Raji (cell line): ENCODE data around the gene GPR143.

Experiments
- POLR2A ChIP-seq: IDR thresholded peaks from 2 replicates; pipeline ENCODE4 v1.6.1; 2011; ENCODE audit warnings: low read depth, low read length, control low read depth; ENCODE audit not compliant: insufficient read depth

GPR143 gene

DNA sequence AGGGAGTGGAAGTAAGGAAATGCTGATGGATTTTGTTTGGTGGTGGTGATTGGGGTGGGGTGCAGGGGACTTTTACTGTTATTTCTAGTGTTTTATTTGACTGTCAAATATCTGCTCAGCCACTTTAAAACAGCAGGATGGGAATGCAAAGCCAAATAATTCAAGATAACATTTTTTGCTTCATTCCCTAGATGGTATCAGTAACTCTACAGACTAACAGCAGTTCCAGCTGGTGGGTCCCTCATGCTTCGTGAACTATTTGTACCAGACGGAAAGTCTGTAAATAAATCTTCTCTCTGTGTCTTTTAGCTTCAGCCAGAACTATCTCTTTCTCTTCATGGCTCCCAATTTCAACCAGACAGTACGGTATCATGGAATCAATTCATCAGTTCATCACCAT, 27.5 kb downstream of the GPR143 start:
- no peak for TF ChIP-seq POLR2A

DNA sequence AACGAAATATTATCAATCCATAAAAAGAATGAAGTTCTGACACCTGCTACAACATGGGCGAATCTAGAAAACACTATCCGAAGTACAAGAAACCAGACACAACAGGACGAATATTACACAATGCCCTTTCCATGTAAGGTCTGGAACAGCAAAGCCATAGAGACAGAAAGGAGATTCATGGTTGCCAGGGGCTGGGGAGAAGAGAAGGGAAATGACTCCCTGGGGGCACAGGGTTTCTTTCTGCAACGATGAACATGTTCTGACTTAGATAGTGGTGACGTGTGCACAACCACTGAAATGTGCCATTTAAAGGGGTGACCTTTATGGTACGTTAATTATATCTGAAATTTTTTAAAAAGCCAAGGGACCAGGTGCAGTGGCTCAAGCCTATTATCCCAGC, 28.3 kb downstream of the GPR143 start:
- no peak for TF ChIP-seq POLR2A

DNA sequence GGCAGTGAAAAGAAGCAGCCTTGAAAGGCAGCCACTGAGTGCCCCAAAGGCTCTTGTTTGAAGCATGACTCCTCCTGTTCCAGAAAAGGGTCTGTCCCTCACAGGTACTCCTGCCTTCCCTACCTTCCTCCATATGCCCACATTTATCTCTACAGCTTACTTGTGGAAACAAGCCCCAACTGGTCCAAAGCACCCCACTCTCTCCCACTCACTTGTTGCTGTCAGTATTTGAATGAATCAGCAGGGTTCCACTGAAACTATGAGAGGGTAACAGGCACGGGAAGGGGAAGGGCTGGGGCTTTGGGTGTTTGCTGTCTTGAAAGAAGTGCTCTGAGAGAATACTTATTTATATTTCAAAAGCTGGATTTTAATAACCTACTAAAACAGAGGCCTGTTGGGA, 34.9 kb downstream of the GPR143 start:
- TF ChIP-seq POLR2A, result no peak

DNA sequence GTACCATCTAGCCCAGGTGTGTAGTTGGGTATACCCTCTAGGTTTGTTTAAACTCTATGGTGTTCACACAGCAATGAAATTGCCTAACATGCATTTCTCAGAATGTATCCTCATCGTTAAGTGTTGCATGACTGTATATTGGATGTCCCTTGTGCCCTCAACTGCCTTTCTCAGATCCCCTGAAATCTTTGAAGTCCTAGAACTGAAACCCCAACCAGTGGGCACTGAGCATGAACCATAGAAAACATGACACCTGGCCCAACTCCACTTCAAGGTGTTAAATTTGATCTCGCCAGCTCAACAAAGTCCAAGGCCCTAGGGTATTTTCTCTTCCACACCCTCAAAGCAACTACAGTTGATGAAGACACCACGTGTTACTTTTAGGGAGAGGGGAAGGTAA, 35.6 kb downstream of the GPR143 start:
- TF ChIP-seq POLR2A, result no peak

DNA sequence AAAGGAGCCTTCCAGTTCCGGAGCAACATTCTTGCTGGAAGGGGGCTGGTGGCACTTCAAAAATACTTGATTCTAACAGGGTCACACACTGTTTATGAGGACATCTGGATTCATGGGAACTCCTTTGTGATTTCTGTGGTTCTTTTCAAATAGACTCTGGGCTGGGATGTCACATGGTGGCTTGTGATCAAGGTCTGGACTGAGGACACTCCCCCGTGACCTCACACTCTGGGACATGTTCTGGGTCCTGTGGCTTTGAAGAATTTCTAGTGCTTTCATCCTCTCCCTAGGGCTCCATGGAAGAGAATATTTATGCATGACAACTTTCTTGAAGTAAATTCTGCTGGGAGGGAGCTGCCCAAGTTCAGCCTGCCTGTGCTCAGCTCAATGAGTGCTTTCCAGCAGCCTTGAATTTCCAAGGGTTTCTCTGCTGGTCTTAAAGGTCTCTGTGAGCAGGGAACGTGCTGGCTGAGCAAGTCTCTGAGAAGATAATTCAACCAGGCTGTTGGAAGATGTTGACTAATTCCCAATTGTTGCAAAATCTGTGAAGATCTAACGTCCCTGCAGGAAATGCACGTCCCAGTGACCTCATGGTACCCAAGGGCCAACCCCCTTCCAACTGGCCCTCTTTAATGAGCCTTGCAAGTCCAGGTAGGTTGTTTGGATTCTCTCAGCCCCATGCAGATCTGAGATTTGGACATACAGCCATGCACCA, 36.3 kb downstream of the GPR143 start:
- TF ChIP-seq POLR2A, result no peak

DNA sequence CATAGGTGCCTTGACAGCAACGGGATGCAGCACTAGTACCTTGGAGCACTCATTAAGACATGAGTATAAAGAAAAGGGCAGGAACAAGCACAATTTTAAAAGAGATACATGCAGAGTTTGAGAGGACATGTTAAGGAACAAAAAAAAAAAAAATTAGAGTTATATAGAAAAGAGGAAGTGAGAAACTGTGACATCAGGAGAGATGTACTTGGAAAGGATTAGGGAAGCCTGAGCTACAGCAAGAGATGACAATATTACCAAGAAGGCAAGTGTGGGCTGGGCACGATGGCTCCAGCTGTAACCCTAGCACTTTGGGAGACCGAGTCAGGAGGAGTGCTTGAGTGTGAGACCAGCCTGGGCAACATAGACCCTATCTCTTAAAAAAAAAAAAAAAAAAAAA, 37.4 kb downstream of the GPR143 start:
- no peak for TF ChIP-seq POLR2A

DNA sequence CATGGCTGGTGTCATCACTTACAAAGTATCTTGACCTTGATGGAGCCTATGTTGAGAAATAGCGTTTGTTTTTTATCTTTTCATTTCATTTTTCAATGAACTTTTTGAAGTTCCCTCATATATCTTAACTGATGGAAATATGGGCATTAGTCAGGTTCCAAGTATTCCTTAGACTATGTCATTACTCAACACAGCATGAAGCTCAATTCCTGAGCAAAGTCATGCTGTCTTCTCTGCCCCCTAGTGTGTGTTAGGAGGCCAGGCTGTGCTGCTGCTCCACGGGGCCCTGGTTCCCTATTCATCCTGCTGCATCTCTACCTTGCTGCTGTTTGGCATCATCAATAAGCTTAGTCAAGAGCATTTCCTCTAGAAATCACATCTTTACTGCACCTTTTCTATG, 40.9 kb downstream of the GPR143 start:
- no peak for TF ChIP-seq POLR2A

DNA sequence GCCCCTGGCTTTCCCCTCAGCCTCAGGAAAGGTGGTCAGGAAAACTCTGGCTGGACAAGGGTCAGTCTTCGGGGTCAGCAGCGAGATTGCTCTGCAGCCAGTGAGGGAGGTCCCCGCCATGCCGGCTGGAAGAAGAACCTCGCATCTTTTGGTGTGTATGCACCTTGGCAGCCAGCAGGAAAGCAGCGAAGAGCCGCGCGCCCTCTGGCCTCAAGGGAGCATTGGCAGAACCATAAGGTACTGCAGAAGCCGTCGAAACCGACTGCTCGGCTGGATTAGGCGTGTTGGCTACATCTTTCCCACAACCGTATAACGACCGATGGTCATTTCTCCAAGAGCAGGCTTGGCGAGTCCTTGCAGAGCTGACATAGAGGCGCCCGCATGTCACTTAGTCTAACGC, 48.3 kb downstream of the GPR143 start:
- TF ChIP-seq POLR2A, result no peak

DNA sequence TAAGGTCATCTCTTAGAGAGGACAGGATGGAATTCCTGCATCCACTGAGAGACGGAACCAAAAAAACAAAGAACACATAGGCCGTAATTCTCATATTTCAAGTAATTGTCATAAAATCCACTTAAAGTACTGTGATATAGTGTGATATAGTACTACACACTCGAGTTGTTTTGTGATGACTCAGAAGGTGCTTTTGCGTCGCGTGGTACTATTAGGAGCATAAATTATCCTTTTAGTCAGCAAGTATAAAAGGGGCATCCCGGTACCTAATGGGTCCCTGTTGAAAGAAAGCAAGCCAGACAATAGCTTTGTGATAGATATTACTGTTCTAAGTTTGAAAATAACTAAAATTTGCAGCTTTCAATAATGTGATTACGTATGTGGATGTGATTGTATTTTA, 55.3 kb downstream of the GPR143 start:
- TF ChIP-seq POLR2A, result no peak

DNA sequence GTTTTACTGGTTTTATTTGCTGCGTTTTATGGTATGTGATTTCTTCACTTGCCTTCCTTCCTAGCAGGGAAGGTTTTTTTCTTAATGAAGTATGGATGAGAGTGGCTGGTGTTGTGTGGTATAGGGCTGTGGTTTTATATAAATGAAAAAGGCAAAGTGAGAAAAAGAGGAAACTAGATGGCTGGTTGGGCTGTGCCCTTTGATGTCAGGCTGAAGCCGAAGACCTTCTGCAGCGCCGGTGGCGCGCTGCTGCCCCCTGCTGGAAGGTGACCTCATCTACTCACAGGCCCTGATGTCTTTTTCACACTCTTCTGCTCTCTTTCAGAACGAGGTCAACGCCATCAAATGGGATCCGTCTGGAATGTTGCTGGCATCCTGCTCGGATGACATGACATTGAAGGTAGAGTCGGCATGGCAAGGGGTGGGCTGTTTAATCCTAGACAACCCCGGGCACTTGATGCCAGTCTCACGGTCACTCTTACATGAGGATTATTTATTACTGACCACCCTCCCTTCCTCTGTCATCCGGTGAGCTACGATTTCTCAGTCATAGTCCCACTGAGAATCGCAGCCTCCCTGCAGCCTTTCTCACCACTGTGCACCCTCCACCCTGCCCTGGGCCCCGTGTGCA, 56.6 kb downstream of the GPR143 start:
- TF ChIP-seq POLR2A, result no peak

DNA sequence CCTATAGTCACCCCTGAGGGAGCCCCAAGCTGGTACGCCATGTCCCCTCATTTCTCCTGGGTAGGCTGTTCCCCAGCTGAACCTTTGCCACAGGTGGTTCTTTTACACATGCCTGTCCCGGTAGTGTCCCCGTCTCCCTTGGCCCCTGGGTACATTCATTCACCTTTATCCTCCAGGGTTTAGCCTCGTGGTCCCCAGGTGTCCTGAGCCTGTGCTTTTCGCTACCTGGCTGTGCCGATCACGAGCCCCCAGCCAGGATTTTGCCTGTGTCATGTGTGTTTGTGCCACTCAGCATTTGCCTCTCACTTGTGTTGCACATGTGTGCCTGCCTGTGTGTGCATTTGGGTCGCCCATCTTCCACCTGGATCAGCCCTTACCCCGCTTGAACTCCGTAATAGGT, 57.6 kb downstream of the GPR143 start:
- no peak for TF ChIP-seq POLR2A

DNA sequence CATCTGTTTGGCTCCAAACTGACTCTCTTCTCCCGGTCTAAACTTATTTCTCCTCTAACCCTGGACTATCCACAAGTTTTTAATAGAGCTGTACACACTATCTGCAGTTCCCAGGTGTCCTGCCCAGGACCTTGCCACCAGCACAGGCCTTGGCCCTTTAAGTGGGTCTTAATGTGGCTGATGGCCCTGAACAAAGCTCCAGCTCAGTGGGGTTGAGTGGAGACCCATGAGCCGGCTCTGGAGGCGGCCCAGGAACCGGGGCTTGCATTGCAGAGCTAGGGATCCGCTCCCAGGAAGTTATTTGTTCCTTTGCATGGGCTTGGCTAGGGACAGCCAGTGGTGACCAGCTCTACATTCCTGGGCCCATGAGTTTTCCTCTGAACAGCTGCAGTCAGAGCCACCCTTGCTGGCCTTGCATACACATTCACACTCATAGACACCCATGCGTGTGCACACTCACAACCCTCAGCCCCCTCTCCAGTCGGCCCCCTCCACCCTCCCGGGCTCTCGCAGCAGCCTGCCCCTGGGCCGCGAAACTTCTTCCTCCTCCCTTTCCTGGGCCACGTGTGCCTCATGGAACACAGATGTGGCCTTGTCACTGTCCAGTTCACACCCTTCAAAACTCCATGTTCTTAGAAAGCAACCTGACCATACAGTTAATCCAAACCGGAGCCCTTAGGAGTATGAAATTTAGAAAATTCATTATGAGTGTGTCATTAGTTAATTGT, 58.2 kb downstream of the GPR143 start:
- TF ChIP-seq POLR2A, result no peak

DNA sequence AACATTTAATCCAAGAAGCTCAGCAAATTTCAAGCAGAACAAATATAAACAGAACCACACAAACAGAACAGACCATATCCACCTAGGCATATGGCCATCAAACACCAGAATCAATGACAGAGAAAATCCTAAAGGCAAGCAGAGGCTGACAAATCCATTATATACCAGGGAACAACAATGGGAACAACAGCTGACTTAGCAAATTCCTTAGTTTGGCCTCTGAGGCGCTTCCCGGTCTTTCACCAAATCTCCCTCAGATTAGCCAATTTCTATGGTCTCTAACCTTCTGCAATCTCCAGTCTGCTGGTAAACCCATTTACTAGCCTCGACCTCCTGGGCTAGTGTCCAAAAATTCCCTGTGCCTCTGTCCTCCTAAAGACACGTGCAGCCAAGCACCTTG, 59.2 kb downstream of the GPR143 start:
- no peak for TF ChIP-seq POLR2A

DNA sequence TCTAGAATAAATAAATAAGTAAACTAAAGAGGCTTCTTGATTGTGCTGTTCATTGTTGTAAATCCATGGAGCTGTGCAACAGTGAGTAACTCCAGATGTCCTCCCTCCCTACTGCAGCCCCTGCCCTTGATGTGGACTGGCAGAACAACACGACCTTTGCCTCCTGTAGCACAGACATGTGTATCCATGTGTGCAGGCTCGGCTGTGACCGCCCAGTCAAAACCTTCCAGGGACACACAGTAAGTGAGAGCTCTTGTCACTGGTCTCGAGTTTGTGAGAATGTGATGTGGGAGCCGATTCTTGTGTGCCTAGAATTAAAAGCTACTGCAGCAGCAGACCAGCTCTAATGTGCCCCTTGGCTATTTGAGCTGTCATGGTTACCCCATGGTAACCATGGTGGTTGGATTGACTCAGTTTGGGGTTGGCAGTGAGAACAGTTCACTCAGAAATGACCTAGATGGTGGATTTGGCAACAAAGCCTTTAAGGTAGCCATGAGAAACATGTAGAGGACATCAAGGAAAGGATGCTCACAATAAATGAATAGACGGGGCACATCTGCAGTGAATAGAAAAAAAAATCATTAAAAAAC, 60.7 kb downstream of the GPR143 start:
- no peak for TF ChIP-seq POLR2A

DNA sequence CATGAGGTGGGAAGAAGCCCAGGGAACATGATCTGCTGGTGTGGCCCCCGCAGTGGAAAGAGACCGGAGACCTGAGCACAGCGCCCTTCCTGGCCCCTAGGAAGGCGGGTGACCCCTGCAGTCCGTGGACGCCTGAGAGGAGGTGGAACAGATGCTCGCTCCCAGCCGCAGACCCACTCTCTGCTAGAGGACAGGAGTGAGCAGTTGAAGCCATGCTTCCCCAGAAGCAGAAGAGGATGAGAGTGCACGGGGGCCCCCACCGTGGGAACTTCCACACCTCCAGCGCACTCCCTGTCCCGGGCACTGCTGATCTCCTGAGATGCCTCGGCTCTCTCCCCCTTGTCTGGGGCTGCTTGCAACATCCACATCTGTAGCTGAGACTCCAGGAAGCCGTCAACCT, 62.2 kb downstream of the GPR143 start:
- TF ChIP-seq POLR2A, result no peak

DNA sequence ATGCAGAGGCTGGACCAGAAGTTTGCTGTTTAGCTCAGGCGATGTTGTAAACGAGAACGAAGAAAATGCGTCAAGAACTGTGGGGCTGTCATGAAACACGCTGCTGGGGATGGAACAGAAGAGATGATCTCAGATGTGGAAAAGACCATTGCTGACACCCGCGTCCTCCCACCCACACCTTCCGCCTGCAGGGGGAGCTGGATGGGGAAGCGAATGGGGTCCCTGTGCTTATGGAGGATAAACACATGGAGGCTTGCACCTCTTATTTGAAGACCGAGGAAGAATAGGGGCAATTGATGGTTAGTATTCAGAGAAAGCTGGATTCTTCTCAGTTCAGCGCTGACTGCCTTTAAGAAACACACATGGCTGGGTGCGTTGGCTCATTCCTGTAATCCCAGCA, 63.9 kb downstream of the GPR143 start:
- TF ChIP-seq POLR2A, result no peak
